Dermis microvascular lymphatic vessel endothelial cell (primary cell): ENCODE measurements around the gene NTM. TPM values are rescaled to one million over a fixed set of nuclear protein-coding genes. Genes with fewer than 3 reads are reported as not detected.
"Not testable (repeated sequence)": the region's sequence is repeated elsewhere in the genome, so short reads cannot be mapped to it uniquely, and the experiment has no call there.

Experiments
- DNase-seq, 2 donors: peaks; one replicate each; pipeline versions ENCODE4 v3.0.0 to v3.0.0-alpha.2; 2010; ENCODE audit warnings: low read depth in 2 of 2
- total RNA-seq: library from RNA; depleted of rRNA; stranded (reverse); fragments of >200 nt; gene quantifications from 2 replicates; pipeline ENCODE4 v1.2.1, GENCODE V29; 2014

NTM gene
- total RNA-seq, 1 donor from 2014 or later: under 0.01 TPM

GRCh38 chr11:132337819-132338416, 967.5 kb downstream of the NTM start:
- DNase-seq: no peak

GRCh38 chr11:132342408-132342807, 972.0 kb downstream of the NTM start:
- no peak for DNase-seq

GRCh38 chr11:132343445-132344175, 973.2 kb downstream of the NTM start:
- DNase-seq: no peak

GRCh38 chr11:132346558-132347148, 976.2 kb downstream of the NTM start:
- no peak for DNase-seq

GRCh38 chr11:132347156-132348090, 977.0 kb downstream of the NTM start:
- DNase-seq: no peak

- no peak for DNase-seq
Measured at GRCh38 chr11:132349811-132350733, 979.7 kb downstream of the NTM start.

- no peak for DNase-seq
Measured at GRCh38 chr11:132351050-132351449, 980.6 kb downstream of the NTM start.

GRCh38 chr11:132352497-132352896, 982.1 kb downstream of the NTM start:
- DNase-seq: no peak

- no peak for DNase-seq
Measured at GRCh38 chr11:132353255-132353654, 982.8 kb downstream of the NTM start.

- DNase-seq: no peak
Measured at GRCh38 chr11:132357811-132358572, 987.6 kb downstream of the NTM start.

GRCh38 chr11:132358573-132358953, 988.1 kb downstream of the NTM start:
- DNase-seq: no peak

GRCh38 chr11:132361011-132361550, 990.7 kb downstream of the NTM start:
- no peak for DNase-seq

GRCh38 chr11:132365650-132366049, 995.2 kb downstream of the NTM start:
- no peak for DNase-seq

- no peak for DNase-seq
Measured at GRCh38 chr11:132367293-132367692, 996.9 kb downstream of the NTM start.

GRCh38 chr11:132370114-132370513, 999.7 kb downstream of the NTM start:
- DNase-seq: not testable (repeated sequence)

GRCh38 chr11:132373405-132374143, 1003.2 kb downstream of the NTM start:
- no peak for DNase-seq

GRCh38 chr11:132379540-132379939, 1009.1 kb downstream of the NTM start:
- no peak for DNase-seq
